ENCODE measurements around the gene NPFF. TPM values are rescaled to one million over a fixed set of nuclear protein-coding genes. Genes with fewer than 3 reads are reported as not detected.

NPFF gene
- total RNA-seq, 4 donors from 2014 or later, result not detected

DNA sequence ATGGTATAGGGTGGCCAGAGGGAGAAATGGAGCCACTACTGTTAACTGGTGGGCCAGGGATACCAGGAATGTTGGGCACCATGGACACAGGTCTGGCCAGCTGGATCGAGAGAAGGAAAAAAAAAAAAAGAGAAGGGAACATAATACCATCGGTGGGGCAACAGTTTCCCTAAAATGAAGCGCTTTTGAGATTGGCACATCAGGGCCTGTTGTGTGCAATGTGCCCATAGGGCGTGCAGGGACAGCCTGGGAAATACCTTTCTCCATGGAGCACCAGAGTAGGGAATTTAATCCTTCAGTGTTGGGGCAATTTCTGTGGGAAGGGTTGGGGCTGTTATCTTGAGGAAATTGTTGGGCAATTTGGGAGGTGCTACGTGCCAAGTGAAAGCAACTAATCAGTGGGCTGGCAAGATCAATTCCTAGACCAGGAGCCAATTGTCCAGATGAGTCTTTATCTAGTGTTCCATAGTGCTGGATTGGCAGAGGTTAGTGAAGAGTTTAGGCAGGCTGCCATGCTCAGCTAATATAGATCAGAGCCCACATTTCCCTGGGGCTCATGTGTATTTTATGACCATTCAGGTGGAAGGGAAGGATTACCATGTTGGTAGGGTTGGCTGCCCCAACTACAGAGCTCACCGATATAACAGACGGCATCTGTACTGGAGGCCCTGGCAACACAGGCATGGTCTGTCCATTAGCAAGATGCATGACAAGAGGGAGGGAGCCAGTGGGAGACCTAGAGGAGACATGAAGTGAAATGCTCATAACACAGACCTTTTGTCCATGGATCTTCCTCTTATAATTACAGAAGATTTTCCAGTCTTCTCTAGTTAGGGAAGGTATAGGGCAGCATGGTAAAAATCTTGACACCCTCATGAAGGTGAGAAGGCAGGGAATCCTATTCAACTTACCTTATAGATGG lies 25.5 kb upstream of the NPFF start:
- WGBS, 2 donors, result 91% methylated on average over 7 of the region's 7 CpGs
- no peak for TF ChIP-seq POLR2A (IDR thresholded peaks at IDR 0.05)
- TF ChIP-seq, protein P1, sequence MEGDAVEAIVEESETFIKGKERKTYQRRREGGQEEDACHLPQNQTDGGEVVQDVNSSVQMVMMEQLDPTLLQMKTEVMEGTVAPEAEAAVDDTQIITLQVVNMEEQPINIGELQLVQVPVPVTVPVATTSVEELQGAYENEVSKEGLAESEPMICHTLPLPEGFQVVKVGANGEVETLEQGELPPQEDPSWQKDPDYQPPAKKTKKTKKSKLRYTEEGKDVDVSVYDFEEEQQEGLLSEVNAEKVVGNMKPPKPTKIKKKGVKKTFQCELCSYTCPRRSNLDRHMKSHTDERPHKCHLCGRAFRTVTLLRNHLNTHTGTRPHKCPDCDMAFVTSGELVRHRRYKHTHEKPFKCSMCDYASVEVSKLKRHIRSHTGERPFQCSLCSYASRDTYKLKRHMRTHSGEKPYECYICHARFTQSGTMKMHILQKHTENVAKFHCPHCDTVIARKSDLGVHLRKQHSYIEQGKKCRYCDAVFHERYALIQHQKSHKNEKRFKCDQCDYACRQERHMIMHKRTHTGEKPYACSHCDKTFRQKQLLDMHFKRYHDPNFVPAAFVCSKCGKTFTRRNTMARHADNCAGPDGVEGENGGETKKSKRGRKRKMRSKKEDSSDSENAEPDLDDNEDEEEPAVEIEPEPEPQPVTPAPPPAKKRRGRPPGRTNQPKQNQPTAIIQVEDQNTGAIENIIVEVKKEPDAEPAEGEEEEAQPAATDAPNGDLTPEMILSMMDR (IDR thresholded peaks at IDR 0.05), result no peak
- intact Hi-C loops (cut with DNase I; ENCODE audit: low total_unique reads), result no loop called here
- DNase-seq (ENCODE audit: low spot score in 2 of 2), result no peak
- no peak overlapping the region for H3K4me3 ChIP-seq (ENCODE audit: low read depth, poor library complexity, severe bottlenecking)

- H3K4me3 ChIP-seq (ENCODE audit: low read depth, poor library complexity, severe bottlenecking), result no peak overlapping the region
- intact Hi-C loops (cut with DNase I; ENCODE audit: low total_unique reads), result no loop called here
- TF ChIP-seq, protein P1 (IDR thresholded peaks at IDR 0.05), result no peak
- TF ChIP-seq POLR2A (IDR thresholded peaks at IDR 0.05), result no peak
- WGBS, 2 donors, result 60 to 67% methylated on average over 3 of the region's 3 CpGs
- DNase-seq (ENCODE audit: low spot score in 2 of 2), result no peak
Observed at GRCh38 chr12:53532021-53532420, 24.7 kb upstream of the NPFF start.

GRCh38 chr12:53530920-53531319 lies 23.6 kb upstream of the NPFF start:
- no peak overlapping the region for H3K4me3 ChIP-seq (ENCODE audit: low read depth, poor library complexity, severe bottlenecking)
- intact Hi-C loops (cut with DNase I; ENCODE audit: low total_unique reads), result no loop called here
- WGBS, 2 donors, result 83 to 85% methylated on average over 4 of the region's 4 CpGs
- no peak for DNase-seq (ENCODE audit: low spot score in 2 of 2)
- TF ChIP-seq POLR2A (IDR thresholded peaks at IDR 0.05), result no peak
- TF ChIP-seq, protein P1 (IDR thresholded peaks at IDR 0.05), result no peak

GRCh38 chr12:53530061-53530460 lies 22.8 kb upstream of the NPFF start:
- 92 to 94% methylated on average over 2 of the region's 2 CpGs for WGBS, 2 donors
- intact Hi-C loops (cut with DNase I; ENCODE audit: low total_unique reads), result no loop called here

DNA sequence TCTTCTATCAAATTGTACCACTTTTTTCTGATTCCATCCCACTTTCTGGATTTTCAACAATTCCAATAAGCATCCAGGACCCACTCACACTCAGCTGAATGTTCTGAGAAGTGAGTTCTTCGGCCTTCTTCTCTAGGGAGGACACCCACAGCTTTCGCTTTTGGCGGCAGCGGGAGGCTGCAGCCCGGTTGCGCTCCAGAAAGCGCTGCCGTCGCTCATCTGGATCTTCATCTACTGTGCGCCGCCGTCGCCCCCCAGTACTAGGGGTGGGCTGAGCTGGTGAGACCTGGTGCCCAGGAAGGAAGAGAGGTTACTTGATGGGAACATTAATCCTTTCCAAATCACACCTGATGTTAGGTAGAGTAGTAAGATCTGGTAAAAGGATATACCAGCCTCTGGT lies 17.2 kb upstream of the NPFF start:
- DNase-seq (ENCODE audit: low spot score in 2 of 2), result no peak
- H3K4me3 ChIP-seq (ENCODE audit: low read depth, poor library complexity, severe bottlenecking), result no peak overlapping the region
- intact Hi-C loops (cut with DNase I; ENCODE audit: low total_unique reads), result no loop called here
- WGBS, 2 donors, result 96% methylated on average over 13 of the region's 13 CpGs
- TF ChIP-seq POLR2A (IDR thresholded peaks at IDR 0.05), result no peak
- TF ChIP-seq, protein P1 (IDR thresholded peaks at IDR 0.05), result no peak

More at GRCh38 chr12:53530061-53530460, 22.8 kb upstream of the NPFF start:
- no peak overlapping the region for H3K4me3 ChIP-seq (ENCODE audit: low read depth, poor library complexity, severe bottlenecking)
- DNase-seq (ENCODE audit: low spot score in 2 of 2), result no peak
- TF ChIP-seq, protein P1 (IDR thresholded peaks at IDR 0.05), result no peak
- no peak for TF ChIP-seq POLR2A (IDR thresholded peaks at IDR 0.05)
